ENCODE measurements around the gene MAT2B. TPM values are rescaled to one million over a fixed set of nuclear protein-coding genes. Genes with fewer than 3 reads are reported as not detected.

The MAT2B gene
- total RNA-seq, 4 donors from 2014 or later = 34.6 to 65.3 (median 51.1) TPM

DNA sequence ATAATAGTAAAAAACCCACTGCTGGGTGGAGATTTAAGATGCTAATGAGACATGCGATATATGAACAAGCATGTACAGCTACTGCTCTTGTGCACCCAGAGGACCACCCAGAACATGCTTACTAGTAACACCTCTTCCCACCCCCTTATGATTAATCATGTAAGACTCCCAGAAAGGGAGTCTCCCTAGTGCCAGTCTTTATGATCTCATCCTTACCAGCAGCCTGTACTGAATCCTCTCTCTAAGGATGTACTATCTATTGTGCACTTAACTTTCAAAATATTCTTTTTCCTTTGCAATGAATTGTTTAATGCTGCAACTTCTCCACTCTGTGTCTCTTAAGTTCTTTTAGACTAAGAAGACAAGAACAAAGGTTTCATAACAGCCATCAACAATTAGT is 9.1 kb upstream of the MAT2B start:
- no peak for DNase-seq
- Histone ChIP-seq H3K27ac (no peak overlapping the region), H3K4me3 (no peak overlapping the region), H3K27me3 (no peaks in the 10 kb centered on the region), H3K4me1 (no peaks in the 10 kb centered on the region), H3K9me3 (no peaks in the 10 kb centered on the region), H3K36me3 (no peaks in the 10 kb centered on the region)
- TF ChIP-seq, protein P1, sequence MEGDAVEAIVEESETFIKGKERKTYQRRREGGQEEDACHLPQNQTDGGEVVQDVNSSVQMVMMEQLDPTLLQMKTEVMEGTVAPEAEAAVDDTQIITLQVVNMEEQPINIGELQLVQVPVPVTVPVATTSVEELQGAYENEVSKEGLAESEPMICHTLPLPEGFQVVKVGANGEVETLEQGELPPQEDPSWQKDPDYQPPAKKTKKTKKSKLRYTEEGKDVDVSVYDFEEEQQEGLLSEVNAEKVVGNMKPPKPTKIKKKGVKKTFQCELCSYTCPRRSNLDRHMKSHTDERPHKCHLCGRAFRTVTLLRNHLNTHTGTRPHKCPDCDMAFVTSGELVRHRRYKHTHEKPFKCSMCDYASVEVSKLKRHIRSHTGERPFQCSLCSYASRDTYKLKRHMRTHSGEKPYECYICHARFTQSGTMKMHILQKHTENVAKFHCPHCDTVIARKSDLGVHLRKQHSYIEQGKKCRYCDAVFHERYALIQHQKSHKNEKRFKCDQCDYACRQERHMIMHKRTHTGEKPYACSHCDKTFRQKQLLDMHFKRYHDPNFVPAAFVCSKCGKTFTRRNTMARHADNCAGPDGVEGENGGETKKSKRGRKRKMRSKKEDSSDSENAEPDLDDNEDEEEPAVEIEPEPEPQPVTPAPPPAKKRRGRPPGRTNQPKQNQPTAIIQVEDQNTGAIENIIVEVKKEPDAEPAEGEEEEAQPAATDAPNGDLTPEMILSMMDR (IDR thresholded peaks at IDR 0.05) = no peak
- TF ChIP-seq POLR2A (IDR thresholded peaks at IDR 0.05) = no peak

DNA sequence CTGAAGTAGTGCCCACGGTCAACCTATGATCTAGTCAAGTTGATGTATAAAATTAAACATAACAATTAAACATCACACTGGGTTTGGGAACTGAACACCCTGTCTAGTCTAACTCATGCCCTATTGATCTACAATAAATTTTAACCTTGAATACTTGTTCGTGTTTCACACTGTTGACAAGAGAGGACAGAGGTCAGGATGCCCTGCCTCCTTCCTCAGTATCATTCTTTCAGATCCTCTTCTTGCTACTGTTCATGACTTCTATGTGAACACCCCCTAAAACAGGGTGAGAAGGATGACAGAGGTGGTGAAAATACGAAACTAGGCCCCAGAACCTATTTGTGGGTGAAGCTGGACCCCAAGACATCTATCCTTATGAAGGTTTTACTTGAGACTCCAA is 8.1 kb upstream of the MAT2B start:
- Histone ChIP-seq H3K4me1 (no peaks in the 10 kb centered on the region), H3K9me3 (no peaks in the 10 kb centered on the region), H3K36me3 (no peaks in the 10 kb centered on the region), H3K27ac (no peak overlapping the region), H3K4me3 (no peak overlapping the region), H3K27me3 (no peaks in the 10 kb centered on the region)
- no peak for DNase-seq
- no peak for TF ChIP-seq POLR2A (IDR thresholded peaks at IDR 0.05)
- TF ChIP-seq, protein P1 (IDR thresholded peaks at IDR 0.05) = no peak

DNA sequence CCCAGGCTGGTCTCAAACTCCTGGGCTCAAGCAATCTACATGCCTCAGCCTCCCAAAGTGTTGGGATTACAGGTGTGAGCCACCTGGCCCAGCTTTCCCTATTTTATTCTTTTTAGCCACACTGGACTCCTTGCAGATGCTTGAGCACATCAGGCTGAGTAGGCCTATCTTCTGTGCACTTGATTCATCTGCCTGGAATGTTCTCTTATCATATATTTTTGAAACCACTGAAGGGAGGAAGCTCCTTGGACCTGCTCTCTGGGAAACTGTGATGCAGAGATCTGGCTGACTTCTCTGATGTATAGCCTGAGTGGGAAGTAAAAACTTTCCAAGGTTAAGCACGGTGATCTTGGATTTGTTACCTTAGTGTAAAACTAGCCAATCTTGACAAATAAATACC is 6.5 kb upstream of the MAT2B start:
- Histone ChIP-seq H3K36me3 (no peaks in the 10 kb centered on the region), H3K27me3 (no peaks in the 10 kb centered on the region), H3K4me3 (no peak overlapping the region), H3K9me3 (no peaks in the 10 kb centered on the region), H3K27ac (no peak overlapping the region), H3K4me1 (no peaks in the 10 kb centered on the region)
- TF ChIP-seq POLR2A (IDR thresholded peaks at IDR 0.05) = no peak
- TF ChIP-seq, protein P1 (IDR thresholded peaks at IDR 0.05) = no peak
- no peak for DNase-seq

DNA sequence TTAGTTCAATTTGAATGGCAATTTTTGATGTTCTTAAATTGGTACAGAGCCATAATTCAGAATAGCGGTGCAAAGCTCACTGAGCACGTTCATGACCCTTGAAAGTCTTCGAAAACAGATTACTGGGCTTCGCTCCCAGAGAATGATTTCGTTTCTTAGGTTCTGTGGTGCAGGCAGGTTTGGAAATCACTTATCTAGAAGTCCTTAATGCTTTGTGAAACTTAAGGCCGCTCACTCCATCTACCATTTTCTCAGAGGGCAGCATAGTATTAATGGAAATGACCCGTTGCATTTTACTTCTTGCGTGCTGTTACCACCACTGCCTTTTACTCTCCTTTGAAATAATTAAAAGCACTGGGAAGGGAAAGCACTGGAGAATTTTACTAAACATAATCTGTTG is 2.9 kb upstream of the MAT2B start:
- Histone ChIP-seq H3K4me1 (peaks cover 0 to 5% (median 3%) of the 10 kb centered on the region in 4 donors), H3K27ac (peak overlapping the region; percentile 91 to 100 (median 98)), H3K4me3 (peak overlapping the region in 2 of 4 donors; percentile 58 to 94), H3K36me3 (no peaks in the 10 kb centered on the region), H3K9me3 (no peaks in the 10 kb centered on the region), H3K27me3 (no peaks in the 10 kb centered on the region)
- no peak for TF ChIP-seq POLR2A (IDR thresholded peaks at IDR 0.05)
- DNase-seq = no peak

DNA sequence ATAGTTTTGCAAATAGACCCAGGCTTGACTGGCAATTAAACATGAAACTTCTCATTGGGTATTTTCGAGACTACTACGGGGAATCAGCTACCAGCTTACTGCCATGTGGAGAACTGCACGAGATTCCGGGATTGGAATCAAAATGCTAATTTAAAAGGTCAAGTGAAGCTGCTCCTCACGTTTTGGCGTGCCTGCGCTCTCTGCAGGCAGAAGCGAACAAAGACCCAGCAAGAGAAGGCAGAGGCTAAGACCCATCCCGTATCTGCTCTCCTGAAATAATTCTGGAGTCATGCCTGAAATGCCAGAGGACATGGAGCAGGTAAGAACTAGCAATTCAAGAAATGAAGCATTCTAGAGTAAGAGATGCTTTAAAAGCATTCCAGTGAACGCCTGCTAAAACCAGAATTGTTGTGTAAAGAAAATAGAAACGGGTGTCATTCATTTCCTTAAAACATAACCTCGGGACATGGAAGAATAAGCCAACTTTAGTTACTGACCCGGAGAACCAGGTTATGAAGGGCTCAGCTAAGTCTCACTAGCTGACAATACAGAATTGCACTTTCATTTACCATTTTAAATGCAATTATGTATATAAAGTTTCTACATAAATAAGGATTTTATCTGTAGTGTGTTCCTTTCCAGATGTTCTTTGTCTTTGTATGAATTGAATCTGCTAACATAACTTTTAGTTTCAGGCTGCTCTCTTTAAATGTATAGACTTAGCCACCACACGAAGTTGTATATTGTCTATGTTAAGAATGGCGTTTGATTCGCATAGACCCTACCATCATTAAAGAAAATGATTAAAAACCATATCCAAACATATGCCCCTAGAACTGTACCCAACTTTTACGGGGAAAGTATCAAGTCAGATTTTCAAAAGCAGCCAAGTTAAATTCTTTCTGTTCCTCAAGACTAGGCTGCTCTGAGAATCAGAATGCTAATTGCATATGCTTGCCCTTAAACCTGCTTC is 2.0 kb upstream of the MAT2B start:
- TF ChIP-seq, protein P1 (IDR thresholded peaks at IDR 0.05) = peak in 4 of 6 experiments; percentile 33 to 42 (median 34)
- TF ChIP-seq POLR2A (IDR thresholded peaks at IDR 0.05) = peak in 1 of 2 donors; percentile 47
- Histone ChIP-seq H3K27ac (peak overlapping the region; percentile 91 to 100 (median 98)), H3K27me3 (no peaks in the 10 kb centered on the region), H3K4me3 (peak overlapping the region; percentile 32 to 94 (median 64)), H3K9me3 (no peaks in the 10 kb centered on the region), H3K4me1 (peaks cover 0 to 14% (median 6%) of the 10 kb centered on the region in 4 donors), H3K36me3 (no peaks in the 10 kb centered on the region)
- DNase-seq = peak; percentile 57 to 80 (median 63)
